Progenitor cell of endocrine pancreas (in vitro differentiated cells): ENCODE data around the gene ATPAF1. TPM values are rescaled to one million over a fixed set of nuclear protein-coding genes. Genes with fewer than 3 reads are reported as not detected.

Experiments used
- DNase-seq: peaks from one replicate; pipeline ENCODE4 v3.0.0; 2021; ENCODE audit warnings: low spot score; ENCODE audit not compliant: unreplicated experiment
- H3K27ac Mint-ChIP-seq: 2 replicates; pipeline ENCODE4 v1.8.0; 2021; ENCODE audit warnings: mild to moderate bottlenecking, moderate library complexity, mixed read lengths
- H3K27me3 Mint-ChIP-seq: 2 replicates; pipeline ENCODE4 v1.8.0; 2021; ENCODE audit warnings: mixed read lengths
- H3K36me3 Mint-ChIP-seq: 2 replicates; pipeline ENCODE4 v1.8.0; 2022; ENCODE audit warnings: mixed read lengths; ENCODE audit not compliant: insufficient read depth
- H3K4me1 Mint-ChIP-seq: 2 replicates; pipeline ENCODE4 v1.8.0; 2021; ENCODE audit warnings: low read depth, mixed read lengths
- H3K4me3 Mint-ChIP-seq: 2 replicates; pipeline ENCODE4 v1.8.0; 2021; ENCODE audit warnings: low read depth, mild to moderate bottlenecking, moderate library complexity, mixed read lengths
- H3K9me3 Mint-ChIP-seq: 2 replicates; pipeline ENCODE4 v1.8.0; 2021; ENCODE audit warnings: low read depth, mixed read lengths
- total RNA-seq: library from RNA; stranded (reverse); gene quantifications from 2 replicates; pipeline ENCODE4 v1.2.1, GENCODE V29; 2021
- TF ChIP-seq, protein P1 (sequence below): fragments of 200-600 bp; sonication (generic); IDR thresholded peaks from one replicate; pipeline ENCODE4 v1.5.0; 2021; ENCODE audit warnings: antibody characterized with exemption, mild to moderate bottlenecking; ENCODE audit not compliant: unreplicated experiment

The ATPAF1 gene
- total RNA-seq, 1 donor from 2014 or later: 52.7 TPM

GRCh38 chr1:46646844-46647243 is 21.3 kb downstream of the ATPAF1 start:
- Mint-ChIP-seq H3K27ac (no peak overlapping the region), H3K27me3 (no peaks in the 10 kb centered on the region), H3K9me3 (peaks cover 6% of the 10 kb centered on the region), H3K4me3 (no peak overlapping the region), H3K4me1 (no peaks in the 10 kb centered on the region), H3K36me3 (peaks cover 43% of the 10 kb centered on the region)
- TF ChIP-seq, protein P1, sequence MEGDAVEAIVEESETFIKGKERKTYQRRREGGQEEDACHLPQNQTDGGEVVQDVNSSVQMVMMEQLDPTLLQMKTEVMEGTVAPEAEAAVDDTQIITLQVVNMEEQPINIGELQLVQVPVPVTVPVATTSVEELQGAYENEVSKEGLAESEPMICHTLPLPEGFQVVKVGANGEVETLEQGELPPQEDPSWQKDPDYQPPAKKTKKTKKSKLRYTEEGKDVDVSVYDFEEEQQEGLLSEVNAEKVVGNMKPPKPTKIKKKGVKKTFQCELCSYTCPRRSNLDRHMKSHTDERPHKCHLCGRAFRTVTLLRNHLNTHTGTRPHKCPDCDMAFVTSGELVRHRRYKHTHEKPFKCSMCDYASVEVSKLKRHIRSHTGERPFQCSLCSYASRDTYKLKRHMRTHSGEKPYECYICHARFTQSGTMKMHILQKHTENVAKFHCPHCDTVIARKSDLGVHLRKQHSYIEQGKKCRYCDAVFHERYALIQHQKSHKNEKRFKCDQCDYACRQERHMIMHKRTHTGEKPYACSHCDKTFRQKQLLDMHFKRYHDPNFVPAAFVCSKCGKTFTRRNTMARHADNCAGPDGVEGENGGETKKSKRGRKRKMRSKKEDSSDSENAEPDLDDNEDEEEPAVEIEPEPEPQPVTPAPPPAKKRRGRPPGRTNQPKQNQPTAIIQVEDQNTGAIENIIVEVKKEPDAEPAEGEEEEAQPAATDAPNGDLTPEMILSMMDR: no peak
- no peak for DNase-seq

DNA sequence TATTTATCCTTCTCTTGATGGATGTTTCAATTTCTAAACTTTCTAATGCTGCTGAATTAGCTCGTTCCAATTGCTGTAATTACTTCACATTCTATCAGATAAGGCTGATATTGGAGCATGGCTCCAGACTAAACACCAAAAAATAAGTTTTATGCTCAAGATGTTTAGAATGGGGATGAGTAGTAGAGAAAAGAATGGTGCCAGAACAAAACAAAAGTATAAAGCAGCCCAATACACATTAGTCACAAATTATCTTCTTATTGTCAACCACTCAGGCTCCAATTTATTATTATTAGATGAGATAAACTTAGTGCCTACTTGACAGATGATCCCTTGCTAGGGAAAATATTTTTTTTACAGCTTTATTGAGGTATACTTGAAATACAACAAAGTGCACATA is 21.8 kb downstream of the ATPAF1 start:
- Mint-ChIP-seq H3K9me3 (peaks cover 6% of the 10 kb centered on the region), H3K36me3 (peaks cover 44% of the 10 kb centered on the region), H3K27ac (no peak overlapping the region), H3K4me1 (no peaks in the 10 kb centered on the region), H3K4me3 (no peak overlapping the region), H3K27me3 (no peaks in the 10 kb centered on the region)
- no peak for DNase-seq
- TF ChIP-seq, protein P1: no peak

DNA sequence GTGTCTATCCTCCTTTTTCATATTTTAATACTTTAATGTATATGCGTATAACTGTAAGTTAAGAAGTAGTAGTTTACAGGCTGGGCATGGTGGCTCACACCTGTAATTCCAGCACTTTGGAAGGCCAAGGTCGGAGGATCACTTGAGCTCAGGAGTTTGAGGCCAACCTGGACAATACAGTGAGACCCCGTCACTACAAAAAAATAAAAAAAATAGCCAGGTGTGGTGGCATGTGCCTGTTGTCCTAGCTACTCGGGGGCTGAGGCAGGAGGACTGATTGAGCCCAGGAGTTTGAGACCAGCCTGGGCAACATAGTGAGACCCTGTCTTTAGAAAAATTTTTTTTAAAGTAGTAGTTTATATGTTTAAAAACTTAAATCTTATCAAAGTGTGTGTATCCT is 22.3 kb downstream of the ATPAF1 start:
- Mint-ChIP-seq H3K27me3 (no peaks in the 10 kb centered on the region), H3K27ac (no peak overlapping the region), H3K36me3 (peaks cover 42% of the 10 kb centered on the region), H3K4me3 (no peak overlapping the region), H3K9me3 (peaks cover 6% of the 10 kb centered on the region), H3K4me1 (no peaks in the 10 kb centered on the region)
- TF ChIP-seq, protein P1: no peak
- DNase-seq: no peak

- Mint-ChIP-seq H3K9me3 (no peaks in the 10 kb centered on the region), H3K27me3 (no peaks in the 10 kb centered on the region), H3K36me3 (peaks cover 26% of the 10 kb centered on the region), H3K4me3 (no peak overlapping the region), H3K4me1 (peaks cover 14% of the 10 kb centered on the region), H3K27ac (no peak overlapping the region)
- TF ChIP-seq, protein P1: no peak
- DNase-seq: no peak
These were observed 24.8 kb downstream of the ATPAF1 start for GRCh38 chr1:46643368-46643775.

- no peak for DNase-seq
- H3K4me1 Mint-ChIP-seq: peaks cover 14% of the 10 kb centered on the region
- H3K4me3 Mint-ChIP-seq: no peak overlapping the region
- no peaks in the 10 kb centered on the region for H3K9me3 Mint-ChIP-seq
- no peak overlapping the region for H3K27ac Mint-ChIP-seq
- TF ChIP-seq, protein P1: no peak
- no peaks in the 10 kb centered on the region for H3K27me3 Mint-ChIP-seq
- H3K36me3 Mint-ChIP-seq: peaks cover 22% of the 10 kb centered on the region
These were observed 26.0 kb downstream of the ATPAF1 start for GRCh38 chr1:46642115-46642680.
